SIG-M5 treated with dmso at 0.1 percent for 504 hours (cell line): ENCODE data around the gene DGKQ.

ENCODE experiments used
- DNase-seq: peaks from one replicate; lab custom pipeline; 2025; ENCODE audit not compliant: unreplicated experiment; lab: John Stamatoyannopoulos, UW

Gene DGKQ

DNA sequence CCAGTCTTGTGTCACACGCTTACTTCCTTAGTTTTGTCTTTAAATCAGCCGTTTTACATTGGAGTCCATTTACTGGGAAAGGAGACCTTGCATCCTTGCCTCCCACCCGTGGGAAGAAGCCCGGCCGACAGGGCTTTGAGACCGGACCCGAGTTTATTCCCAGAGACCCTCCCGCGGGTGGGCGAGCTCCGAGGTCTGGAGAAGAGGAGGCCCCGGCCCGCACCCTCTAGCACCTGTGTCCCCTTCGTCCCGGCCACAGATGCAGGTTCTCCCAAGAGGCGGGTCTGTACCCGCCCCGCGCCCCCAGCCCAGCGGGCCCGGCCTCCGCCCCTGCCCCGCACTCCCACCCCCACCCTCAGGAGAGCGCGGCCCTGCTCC, 23.6 kb upstream of the DGKQ start:
- DNase-seq = no peak

DNA sequence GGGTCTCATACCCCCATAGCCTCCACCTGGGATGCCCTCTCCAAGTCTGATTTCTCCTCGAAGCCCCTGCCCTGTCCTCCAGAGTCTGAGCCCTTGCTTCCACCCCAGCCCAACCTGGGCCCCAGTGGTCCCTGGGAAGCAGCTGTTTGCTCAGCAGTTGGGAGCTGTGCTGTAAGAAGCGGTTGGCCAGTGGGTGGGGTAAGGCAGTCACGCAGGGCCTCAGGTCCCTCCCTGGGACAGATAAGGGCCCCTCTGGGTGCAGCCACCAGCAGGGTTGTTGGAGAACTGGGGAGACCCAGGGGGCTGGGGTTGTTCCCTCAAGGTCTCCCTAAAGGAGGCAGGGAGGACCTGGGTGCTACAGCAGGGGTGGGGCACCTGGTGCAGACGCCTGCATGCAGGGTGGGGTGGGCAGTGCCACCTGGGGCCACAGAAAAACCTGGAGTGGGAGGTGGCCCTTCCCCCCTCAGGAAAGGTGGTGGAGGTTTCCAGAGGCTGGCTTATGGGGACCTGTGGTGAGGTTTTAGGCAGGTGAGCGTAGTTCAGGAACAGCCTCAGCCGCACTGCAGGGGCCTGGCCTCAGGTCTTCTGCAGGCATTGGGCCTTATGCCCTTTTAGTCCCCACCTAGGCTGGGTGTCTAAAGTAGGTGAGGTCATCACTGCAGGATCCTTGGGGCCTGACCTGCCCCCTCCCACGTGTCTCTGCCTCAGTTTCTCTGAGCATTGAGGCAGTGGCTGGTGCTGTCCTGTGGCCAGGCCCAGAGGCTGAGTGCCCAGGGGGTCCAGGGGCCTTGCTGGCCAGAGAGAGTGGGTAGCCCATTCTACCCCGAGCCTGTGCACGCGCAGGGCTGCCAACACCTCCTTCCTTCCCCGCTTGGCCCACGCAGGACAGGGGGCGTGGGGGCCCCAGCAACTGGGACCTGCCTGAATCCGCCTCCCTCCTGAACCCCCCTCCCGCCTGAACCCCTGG, 22.9 kb upstream of the DGKQ start:
- no peak for DNase-seq

DNA sequence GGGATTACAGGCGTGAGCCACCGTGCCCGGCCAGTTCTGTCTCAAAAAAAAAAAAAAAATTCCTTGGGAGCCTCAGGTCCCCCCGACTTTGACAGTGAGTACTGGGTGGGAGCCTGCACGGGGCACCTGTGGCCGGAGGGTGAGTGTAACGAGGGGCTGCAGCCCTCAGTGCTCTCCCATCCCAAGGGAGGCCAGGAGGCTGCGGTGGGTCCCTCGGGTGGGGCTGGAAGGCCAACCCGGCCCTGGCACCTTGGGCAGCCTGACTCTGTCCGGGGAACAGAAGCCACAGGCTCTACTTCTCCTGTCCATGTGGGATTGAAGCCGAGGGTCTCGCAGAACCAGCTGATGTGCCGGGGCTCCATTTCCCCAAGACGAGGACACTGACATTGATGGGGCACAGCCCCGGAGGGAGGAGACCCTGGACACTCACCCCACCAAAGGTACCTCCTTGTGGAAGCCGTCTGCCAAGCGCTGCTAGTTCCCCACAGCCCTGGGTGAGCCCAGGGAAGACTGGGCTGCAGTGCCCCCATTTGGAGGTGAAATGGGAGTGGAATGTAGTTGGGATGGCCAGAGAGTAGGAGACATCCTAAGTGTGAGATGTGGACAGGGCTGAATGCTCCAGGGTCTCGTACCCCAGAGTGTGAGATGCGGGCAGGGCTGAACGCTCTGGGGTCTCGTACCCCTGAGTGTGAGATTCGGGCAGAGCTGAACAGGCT, 22.1 kb upstream of the DGKQ start:
- DNase-seq = no peak

DNA sequence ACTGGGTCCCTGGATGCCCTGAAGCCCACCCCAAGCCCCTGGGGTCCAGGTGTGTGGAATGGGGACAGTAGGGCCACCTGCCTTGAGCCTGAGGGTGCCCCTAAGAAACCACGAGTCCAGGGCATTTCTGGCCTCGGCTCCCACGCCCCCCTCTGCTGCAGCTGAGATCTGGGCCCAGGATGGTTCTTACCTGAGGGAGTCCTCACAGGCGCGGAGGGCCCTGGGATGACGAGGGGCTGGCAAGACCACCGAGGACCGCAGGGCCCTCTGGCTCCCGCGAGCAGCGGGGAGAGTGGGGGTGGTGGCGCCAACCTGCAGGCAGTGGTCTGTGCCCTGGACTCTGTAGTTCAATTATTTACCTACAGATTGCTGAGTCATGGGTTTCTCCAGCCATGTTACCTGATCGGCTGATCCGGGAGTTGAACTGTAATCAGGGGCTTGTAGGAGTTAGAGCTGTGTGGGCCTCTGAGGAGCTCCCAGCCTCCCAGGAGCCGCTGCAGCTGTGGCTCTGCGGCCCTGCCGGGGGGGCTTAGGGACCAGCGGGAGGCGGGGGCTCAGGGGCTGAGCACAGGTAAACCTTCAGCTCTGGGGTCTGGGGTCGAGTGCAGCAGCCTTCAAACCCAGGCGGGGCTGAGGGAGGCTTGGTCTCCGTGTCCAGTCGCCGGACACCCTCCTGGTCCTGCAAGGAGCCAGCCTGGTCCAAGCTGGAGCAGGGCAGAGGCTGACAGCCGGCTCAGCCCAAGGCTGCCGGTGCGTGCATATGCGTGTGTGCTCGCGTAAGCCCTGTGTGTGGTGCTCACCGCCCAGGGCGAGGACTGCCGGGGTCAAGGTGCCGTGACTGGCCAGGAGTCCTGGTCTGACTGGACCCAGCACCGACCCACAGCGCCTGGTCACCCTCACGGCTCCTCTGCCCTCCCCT, 20.0 kb upstream of the DGKQ start, which contains the start of gene SLC26A1:
Gene SLC26A1, minus strand, starts transcription at position 294 of the 919 bp plus-strand sequence. CDS start 1,701 bp downstream, outside the sequence.
- DNase-seq = no peak

DNA sequence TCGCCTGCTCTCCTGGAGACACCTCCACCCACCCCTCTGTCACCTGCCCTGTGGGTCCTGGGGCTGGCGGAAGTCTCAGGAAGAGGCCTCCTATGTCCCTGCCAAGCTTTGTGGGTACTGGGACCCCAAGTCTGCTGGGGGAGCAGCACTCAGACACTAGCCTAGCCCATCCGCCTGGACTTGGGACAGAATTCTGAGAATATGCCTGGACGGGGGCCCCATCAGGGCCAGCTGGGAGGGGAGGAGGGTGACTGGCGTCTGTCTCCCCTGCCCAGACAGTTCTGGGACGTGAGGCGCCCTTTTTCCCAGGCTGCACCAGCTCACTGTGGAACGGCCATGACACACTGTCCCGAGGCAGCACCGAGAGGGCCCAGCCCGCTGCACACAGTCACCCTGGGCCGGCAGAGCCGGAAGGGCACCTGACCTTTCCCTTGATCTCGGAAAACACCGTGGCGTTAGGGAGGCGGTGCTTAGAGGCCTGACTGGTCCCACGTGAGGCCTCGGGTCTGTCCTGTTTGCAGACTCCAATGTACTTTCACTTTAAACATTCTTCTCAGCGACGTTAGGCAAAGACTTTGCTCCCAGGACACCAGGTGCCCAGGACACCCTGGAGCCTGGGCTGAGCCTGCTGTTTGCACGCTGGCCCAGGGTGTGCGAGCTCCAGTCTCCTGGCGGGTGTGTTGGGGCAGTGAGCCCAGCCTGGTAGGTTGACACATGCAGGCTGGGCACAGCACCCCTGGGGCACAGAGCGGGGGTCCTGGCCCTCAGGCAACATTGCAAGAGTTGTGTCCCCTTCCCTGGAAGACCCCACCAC, 19.1 kb upstream of the DGKQ start:
- peak; percentile 28 for DNase-seq

DNA sequence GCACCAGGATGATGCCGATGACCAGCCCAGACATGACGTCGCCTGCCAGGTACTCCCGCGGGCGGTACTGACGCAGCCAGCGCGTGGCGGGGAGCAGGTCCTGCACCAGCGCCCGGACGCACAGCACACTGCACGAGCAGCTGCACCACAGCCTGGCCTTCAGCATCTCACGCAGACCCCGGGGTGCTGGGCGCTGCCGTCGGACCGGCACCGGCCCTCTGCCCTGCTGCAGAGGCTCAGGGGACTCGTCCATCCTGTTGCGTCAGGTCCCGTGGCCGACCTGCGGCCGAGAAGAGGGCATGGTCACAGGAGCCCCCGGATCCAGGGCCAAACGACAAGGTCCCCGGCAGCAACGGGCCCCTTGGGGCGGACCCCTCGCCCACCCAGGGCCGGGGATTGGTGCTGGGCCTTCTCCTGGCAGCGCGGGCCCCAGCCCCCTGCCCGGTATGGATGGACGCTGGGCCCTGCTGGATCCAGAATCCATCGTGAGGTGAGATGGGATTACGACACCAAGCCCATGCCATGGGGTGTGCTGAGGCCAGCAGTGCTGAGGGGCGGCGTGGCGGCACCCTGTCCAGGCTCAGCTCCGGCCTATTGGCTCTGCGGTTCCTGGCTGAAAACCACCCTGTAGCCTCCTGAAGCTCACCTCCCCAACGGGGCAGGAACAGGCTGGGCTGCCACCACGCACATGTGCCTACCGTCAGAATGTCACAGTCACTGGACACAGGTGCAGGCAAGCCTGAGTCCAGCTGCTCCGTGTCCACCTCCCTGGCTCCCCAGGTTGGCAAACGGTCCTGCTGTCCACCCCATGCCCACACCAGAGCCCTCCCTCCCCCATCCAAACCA, 18.3 kb upstream of the DGKQ start:
- DNase-seq = no peak

DNA sequence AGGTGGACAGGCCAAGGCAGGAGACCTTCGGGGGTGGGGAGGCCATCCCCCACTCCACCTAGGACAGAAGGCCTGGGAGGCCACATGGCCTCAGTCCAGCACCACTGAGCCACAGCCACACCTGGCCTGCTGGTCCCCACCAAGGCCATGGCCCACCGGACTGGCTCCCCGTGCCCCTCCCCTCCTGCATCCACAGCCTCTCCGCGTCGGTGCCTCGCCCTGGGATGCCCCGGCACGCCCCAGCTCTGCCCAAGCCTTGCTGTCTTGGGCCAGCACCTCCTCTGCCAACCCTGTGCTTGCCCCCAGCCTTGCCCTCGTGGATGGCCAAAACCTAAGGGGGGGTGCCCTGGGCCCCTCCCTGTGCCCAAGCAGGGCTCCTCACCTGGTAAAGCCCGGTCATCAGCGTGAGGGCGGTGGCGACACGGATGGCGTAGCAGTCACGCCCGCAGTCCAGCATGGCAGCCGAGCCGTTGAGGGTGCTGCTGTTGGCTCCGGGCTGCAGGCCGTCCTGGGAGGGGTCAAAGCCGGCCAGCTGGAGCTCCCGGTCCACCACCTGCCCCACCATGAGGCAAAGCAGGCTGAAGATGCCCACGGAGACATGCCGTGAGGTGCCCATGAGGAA, 17.5 kb upstream of the DGKQ start:
- no peak for DNase-seq

DNA sequence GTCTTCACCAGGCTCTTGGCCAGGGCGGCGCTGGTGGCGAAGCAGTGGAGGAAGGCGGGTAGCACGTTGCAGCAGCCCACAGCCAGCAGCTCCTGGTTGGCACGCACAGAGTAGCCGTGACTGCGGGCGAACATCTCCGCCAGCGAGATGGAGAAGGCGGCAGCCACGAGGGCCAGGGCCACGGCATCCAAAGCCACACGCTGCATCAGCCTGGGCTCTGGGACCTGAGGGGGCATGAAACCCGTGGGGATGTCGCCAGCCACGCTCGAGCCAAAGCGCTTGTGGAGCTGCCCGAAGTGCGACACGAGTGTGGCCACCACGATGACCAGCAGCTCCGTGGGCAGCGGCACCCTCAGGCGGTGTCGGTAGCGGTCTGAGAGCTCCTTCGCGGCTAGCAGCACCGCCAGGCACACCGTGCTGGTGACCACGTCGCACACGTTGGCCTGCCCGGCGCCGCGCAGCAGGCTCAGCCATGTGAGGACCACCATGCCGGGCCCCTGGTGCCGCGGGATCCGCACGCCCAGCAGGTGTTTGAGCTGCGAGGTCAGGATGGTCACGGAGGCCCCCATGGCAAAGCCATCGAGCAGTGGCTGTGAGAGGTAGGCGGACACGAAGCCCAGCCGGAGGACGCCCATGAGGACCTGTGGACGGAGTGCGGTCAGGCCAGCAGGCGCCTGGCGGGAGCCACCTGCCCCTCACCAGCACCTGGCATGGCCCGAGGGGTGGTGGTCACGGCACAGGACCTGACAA, 16.5 kb upstream of the DGKQ start:
- no peak for DNase-seq

DNA sequence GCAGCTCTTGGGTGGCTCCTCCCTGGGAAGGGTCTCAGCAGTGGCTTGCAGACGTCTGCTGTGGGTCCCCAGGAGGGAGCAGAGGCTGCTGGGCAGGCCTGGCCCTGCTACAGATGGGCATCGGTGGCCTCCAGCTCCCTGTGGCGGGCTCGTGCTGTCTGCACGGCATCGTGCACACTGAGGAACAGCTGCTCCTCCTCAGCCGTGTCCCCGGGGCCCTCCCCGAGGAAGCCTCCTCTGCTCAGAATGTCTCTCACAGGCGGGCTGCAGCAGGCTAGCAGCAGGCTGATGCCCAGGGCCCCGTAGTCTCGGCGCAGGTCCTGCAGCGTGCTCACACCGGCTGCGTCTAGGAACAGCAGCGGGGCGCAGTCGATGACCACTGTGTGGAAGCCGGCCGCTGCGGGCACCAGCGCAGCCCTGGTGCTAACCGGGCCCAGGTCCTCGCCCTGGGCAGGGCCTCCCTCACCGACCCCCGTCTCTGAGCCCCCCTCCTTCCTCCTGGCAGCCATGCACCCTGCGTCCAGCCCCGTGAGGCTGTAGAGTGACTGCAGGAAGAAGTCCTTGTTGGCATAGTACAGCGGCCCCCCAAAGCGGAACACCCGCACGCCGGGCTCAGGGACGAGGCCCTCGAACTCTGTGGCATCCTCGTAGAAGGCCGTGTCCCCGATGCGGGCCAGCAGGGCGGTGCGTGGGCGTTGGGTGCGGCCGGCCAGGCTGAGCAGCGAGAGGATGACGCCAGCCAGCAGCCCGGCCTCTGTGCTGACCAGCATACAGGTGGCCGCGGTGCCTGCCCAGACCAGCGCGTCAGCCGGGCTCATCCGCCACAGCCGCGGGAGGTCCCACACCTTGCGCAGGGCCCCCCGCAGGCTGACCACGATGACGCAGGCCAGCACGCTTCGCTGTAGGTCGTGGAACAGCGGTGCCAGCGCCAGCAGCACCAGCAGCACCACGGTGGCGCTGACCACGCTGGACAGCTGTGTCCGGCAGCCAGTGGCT, 15.7 kb upstream of the DGKQ start:
- DNase-seq = no peak

DNA sequence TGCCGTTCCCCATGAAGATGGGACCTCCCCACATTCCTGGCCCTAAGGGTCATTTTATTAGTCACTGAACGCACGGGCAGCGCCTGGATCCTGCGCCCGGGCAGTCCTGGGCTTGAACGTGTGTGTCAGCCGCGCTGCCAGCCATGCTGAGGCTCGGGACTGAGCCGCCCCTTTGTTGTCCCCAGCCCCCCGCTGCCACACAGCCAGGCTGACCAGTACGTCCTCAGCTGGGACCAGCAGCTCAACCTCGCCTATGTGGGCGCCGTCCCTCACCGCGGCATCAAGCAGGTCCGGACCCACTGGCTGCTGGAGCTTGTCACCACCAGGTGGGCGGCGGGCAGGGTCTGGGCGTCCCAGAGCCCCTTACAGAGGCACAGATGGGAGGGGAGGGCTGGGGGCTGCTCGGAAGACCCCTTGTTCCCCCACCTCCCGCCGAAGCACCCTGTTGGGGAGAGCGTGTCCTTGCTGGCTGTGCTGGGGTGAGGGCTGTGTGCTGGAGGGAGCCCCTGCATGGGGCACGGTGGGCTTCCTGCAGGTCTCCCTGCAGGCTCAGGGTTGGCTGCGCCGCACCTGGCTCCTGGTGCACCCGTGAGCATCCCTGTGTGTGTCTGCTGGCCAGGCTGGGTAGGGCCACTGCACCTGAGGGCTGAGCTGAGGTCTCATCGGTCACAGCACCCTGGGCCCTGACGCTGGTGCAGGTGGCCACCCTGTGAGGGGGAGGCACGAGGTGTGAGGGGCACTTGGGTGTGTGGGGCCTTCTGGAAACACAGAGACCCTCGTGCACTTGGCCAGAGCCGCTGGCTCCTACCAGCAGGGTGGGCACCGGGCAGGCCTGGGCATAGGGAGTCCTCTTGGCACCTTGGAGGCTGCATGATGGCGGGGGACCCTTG, 14.5 kb upstream of the DGKQ start:
- no peak for DNase-seq

DNA sequence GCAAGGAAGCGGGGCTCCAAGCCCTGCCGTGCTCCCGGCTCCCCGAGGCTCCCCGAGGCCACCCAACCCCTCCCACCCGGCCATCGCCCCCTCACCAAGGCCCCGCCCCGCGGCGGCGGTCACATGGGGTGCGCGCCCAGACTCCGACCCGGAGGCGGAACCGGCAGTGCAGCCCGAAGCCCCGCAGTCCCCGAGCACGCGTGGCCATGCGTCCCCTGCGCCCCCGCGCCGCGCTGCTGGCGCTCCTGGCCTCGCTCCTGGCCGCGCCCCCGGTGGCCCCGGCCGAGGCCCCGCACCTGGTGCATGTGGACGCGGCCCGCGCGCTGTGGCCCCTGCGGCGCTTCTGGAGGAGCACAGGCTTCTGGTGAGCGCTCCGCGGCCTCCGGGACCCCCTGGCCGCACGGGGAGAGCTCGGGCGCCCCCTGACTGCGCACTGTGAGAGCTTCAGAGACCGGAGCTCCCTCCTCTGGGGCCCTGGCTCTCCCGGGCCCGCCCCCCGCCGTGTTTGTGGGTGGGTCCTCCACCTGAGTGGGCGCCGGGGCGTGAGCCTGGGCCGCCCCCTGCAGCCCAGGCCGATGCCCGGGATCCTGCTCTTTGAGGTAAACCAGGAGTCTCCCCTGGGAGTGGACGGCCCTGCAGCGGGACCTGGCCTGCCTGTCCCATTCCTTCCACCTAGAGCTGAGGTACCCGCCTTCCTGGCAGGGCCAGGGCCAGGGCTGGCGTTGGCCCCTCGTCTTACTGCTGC, 13.7 kb upstream of the DGKQ start, which contains the start of gene IDUA:
Gene IDUA, plus strand, starts transcription at position 166 of the 745 bp plus-strand sequence. Its CDS starts 41 bp downstream, at position 207.
- peak; percentile 50 for DNase-seq

DNA sequence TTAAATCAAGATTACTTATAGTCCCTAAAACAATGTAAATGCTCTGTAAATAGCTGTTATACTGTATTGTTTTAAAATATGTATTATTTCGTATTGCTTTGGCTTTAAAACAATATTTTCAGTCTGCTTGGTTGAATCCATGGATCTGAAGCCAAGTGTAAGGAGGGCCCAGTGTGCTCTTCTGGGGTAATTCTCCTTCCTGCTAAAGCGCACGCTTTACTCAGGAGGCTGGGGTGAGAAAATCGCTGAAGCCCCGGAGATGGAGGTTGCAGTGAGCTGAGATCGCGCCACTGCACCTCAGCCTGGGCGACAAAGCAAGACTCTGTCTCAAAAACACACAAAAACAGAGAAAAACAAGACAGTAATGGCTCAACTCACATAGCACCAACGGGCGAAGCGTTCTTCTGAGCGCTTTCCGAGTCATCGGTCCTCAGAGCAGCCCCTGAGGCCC, 13.1 kb upstream of the DGKQ start:
- DNase-seq = no peak

DNA sequence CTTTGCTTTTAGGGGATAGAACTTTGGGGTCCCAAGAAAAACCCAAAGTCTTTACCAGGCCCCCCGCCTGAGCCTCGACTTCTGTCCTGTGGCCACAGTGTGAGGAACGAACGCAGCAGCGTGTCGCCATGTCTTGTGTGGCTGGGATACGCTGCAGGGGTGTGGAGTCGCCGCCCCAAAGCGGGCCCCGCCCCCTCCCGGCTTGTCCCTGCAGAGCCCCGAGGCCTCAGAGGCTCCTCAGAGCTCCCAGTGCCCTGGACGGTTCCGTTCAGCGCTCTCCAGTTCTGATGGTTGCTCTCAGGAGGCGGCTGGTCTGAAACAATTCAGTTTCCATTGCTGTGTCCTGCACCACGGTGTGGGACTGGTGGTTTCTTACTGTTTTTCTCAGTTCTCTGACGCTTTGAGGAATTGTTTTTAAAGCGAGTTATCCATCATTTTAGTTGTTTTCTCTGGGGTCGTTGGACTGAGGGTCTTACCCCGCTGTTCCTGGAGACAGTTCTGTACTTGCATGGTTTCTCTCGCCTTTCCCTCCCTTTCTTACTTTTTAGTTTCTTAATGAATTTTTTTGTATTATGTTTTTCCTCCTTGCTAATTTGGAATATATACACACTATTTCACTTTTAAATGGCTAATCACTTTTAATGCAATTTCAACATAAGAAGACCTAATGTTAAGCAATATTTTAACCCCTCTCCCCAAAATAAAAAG, 11.9 kb upstream of the DGKQ start:
- DNase-seq = peak; percentile 52

DNA sequence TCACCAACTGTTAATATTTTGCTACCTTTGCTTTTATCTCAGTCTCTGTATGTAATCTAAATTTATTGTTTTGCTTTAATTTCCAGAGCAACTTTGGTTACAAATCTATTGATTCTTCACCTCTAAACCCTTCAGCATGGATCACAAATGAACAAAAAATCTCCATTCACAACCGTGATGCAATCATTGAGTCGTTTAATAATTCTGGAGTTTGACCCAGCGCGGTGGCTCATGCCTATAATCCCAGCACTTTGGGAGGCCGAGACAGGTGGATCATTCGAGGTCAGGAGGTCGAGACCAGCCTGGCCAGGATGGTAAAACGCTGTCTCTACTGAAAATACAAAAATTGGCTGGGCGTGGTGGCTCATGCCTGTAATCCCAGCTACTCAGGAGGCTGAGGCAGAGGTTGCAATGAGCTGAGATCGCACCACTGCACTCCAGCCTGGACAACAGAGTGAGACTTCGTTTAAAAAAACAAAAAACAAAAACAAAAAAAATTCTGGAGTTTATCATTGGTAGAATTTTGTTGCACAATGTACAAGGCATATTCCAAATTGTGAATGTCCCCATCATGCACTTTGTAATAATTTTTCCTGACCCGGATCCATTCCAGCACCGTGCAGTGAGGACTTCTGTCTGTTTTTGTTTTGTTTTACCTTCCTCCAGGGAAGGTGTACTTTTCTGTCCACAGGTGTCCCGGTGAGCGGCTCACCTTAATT, 11.1 kb upstream of the DGKQ start:
- no peak for DNase-seq
